Measurements from ENCODE around the gene MSS51. TPM values are rescaled to one million over a fixed set of nuclear protein-coding genes. Genes with fewer than 3 reads are reported as not detected.

MSS51 gene
- total RNA-seq, 1 experiment from 2014 or later: 1.7 TPM

DNA sequence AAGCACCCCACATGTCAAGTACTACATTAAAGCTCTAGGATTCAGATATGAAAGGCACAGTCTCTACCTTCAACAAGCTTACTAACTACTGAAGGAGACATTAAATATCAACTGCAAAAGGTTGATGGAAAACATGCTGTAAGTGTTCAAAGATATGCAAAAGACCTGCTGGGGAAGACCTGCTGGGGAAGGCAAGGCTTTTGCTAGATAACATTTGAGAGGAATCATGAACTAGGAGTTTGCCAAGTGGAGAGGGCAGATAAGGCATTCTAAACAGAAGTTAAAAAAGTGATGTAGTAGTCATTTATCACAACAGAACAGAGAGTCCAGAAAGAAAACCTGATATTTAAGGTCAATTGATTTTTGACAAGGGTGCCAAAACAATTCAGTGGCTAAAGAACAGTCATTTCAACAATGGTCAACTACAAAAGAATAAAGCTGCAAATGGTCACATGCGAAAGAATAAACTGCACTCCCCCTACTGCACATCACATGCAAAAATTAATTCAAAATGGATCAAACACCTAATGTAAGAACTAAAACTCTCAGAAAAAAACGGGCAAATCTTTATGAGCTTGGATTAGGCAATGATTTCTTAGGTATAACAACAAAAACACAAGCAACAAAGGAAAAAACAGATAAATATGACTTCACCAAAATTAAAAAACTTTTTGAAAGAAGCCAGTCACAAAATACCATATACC lies 23.0 kb upstream of the MSS51 start (continued):
- TF ChIP-seq POLR2AphosphoS5 (IDR thresholded peaks at IDR 0.05; ENCODE audit: low read depth, low read length) (no peak), ZFX (IDR thresholded peaks at IDR 0.05) (no peak)

- no peak overlapping the region for H3K27ac ChIP-seq (ENCODE audit: low read depth, low read length)
- RAD21 ChIA-PET (ENCODE audit: low non-redundant PET in 1 of 2, low total read pairs in 2 of 2, uncharacterized antibody in 2 of 2, unreplicated experiment in 2 of 2): no interaction called here
- no peak overlapping the region for H3K4me3 ChIP-seq (replicated peaks in 1 of 2; ENCODE audit: low read depth in 1 of 2, low read length in 2 of 2)
- intact Hi-C loops (cut with micrococcal nuclease): no loop called here
- no peak overlapping the region for H3K9ac ChIP-seq (ENCODE audit: low read length)
- BruUV-seq (replicated peaks): no TSS peak
- H2AFZ ChIP-seq (ENCODE audit: low read depth, low read length, poor library complexity, severe bottlenecking): no peak overlapping the region
- TF ChIP-seq ZFX (IDR thresholded peaks at IDR 0.05): no peak
- no peak for TF ChIP-seq ZNF274 (IDR thresholded peaks at IDR 0.05; ENCODE audit: low read depth, low read length)
- no peak for TF ChIP-seq CEBPB (IDR thresholded peaks at IDR 0.05; ENCODE audit: low read depth)
- TF ChIP-seq SP1 (IDR thresholded peaks at IDR 0.05; ENCODE audit: low read depth): no peak
- TF ChIP-seq, protein P1, sequence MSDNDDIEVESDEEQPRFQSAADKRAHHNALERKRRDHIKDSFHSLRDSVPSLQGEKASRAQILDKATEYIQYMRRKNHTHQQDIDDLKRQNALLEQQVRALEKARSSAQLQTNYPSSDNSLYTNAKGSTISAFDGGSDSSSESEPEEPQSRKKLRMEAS (IDR thresholded peaks at IDR 0.05): no peak
- no peak for TF ChIP-seq SIN3A (IDR thresholded peaks at IDR 0.05; ENCODE audit: low read depth)
- TF ChIP-seq EGR1 (IDR thresholded peaks at IDR 0.05; ENCODE audit: low read depth): no peak
- TF ChIP-seq POLR2A (IDR thresholded peaks at IDR 0.05; ENCODE audit: borderline replicate concordance, extremely low read depth, insufficient read depth, insufficient read length): no peak
- TF ChIP-seq ATF3 (IDR thresholded peaks at IDR 0.05): no peak
- TF ChIP-seq JUND (IDR thresholded peaks at IDR 0.05): no peak
- TF ChIP-seq ELF1 (IDR thresholded peaks at IDR 0.05; ENCODE audit: borderline replicate concordance, low read depth): no peak
- TF ChIP-seq, protein P2, sequence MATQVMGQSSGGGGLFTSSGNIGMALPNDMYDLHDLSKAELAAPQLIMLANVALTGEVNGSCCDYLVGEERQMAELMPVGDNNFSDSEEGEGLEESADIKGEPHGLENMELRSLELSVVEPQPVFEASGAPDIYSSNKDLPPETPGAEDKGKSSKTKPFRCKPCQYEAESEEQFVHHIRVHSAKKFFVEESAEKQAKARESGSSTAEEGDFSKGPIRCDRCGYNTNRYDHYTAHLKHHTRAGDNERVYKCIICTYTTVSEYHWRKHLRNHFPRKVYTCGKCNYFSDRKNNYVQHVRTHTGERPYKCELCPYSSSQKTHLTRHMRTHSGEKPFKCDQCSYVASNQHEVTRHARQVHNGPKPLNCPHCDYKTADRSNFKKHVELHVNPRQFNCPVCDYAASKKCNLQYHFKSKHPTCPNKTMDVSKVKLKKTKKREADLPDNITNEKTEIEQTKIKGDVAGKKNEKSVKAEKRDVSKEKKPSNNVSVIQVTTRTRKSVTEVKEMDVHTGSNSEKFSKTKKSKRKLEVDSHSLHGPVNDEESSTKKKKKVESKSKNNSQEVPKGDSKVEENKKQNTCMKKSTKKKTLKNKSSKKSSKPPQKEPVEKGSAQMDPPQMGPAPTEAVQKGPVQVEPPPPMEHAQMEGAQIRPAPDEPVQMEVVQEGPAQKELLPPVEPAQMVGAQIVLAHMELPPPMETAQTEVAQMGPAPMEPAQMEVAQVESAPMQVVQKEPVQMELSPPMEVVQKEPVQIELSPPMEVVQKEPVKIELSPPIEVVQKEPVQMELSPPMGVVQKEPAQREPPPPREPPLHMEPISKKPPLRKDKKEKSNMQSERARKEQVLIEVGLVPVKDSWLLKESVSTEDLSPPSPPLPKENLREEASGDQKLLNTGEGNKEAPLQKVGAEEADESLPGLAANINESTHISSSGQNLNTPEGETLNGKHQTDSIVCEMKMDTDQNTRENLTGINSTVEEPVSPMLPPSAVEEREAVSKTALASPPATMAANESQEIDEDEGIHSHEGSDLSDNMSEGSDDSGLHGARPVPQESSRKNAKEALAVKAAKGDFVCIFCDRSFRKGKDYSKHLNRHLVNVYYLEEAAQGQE (IDR thresholded peaks at IDR 0.05; ENCODE audit: low read depth): no peak
- no peaks in the 10 kb centered on the region for H3K79me2 ChIP-seq (ENCODE audit: insufficient read depth, low read length)
- H3K4me2 ChIP-seq (ENCODE audit: low read length): no peak overlapping the region
- H3K4me1 ChIP-seq (ENCODE audit: control insufficient read depth in 1 of 2, insufficient read depth in 2 of 2, low read length in 2 of 2): no peaks in the 10 kb centered on the region
- POLR2A ChIA-PET: no interaction called here
- no peaks in the 10 kb centered on the region for H3K9me3 ChIP-seq (ENCODE audit: control insufficient read depth in 1 of 2, insufficient read depth in 1 of 2, low read depth in 1 of 2, low read length in 2 of 2)
- CTCF ChIA-PET: no interaction called here
- H4K20me1 ChIP-seq (ENCODE audit: insufficient read depth): no peaks in the 10 kb centered on the region
- peaks cover 0 to 6% of the 10 kb centered on the region in 2 experiments; a peak in 1 of 4 replicates for H3K36me3 ChIP-seq (ENCODE audit: control insufficient read depth in 1 of 2, insufficient read depth in 2 of 2, low read length in 2 of 2)
- no peaks in the 10 kb centered on the region for H3K9me2 ChIP-seq (ENCODE audit: insufficient read depth)
- ATAC-seq (no peak), DNase-seq (ENCODE audit: low read depth, low spot score) (no peak)
- H3K27me3 ChIP-seq (ENCODE audit: insufficient read depth, low read length): no peaks in the 10 kb centered on the region
Observed at GRCh38 chr10:73449113-73449512, 15.8 kb upstream of the MSS51 start.
